ENCODE data around the gene GLT8D2.

Gene GLT8D2

DNA sequence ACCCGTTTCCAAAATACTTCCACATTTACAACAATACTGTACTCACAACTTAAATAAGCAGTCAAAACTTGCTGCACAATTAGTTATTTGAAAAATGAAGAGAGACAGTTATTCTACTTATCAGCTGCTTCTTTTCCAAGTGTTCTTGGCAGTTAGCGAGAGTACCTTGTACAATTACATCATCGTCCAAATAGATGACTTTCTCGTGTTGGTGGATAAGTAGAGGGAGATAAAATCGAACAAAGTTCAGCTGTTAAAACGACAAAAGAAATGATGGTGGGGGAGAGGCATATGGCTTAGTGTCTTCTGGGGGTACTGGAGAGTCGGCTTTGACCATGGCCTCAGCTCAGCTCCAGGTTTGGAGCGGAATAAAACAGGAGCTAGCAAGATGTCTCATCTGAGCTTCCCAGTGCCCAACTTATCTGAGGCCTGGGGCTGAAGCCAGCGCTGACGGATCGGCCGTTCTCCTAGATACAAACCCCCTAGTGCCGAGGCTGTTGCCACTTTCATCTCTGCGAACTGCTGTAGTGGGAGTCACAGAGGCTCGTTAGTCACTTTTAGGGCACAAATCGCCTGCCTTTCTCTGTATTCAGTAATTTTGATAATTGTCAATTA lies 52.6 kb downstream of the GLT8D2 start:
- DNase-seq = no peak

DNA sequence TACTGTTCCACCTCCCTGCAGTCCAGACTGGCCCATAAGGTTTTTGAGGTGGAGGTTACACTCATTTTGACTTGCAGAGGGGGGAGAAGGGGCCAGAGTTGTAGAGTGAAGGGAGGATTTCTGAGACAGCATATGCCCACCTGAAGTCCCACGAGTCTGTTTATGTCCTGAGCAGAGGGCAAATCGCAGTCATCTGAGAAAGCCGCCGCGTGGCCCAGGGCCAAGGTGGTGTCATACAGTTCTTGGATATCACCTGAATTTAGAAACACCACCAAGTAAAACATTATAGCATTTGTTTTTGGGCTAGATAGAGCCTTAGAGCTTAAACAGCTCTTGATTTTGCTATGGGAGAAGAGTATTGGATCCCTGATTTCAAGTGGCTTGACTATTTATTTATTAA lies 53.4 kb downstream of the GLT8D2 start:
- DNase-seq = no peak

DNA sequence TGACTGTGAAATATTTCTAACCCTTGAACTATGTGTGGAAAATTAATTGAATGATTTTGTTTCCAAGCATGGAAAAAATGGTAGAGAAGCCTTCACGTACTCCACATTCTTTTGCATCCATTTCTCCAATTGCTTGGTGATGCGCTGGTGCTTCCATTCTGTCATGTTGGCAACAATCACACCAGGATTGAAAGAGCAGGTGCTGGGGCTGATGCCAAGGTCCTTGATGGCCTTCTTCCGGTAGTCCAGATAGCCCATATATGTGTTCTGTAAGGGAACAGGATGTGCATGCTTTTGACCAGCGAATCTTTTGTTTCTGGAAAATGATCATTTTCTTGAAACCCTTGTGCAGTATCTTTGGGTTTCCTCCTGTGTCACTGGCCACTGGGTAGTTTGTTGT lies 55.8 kb downstream of the GLT8D2 start:
- no peak for DNase-seq

DNA sequence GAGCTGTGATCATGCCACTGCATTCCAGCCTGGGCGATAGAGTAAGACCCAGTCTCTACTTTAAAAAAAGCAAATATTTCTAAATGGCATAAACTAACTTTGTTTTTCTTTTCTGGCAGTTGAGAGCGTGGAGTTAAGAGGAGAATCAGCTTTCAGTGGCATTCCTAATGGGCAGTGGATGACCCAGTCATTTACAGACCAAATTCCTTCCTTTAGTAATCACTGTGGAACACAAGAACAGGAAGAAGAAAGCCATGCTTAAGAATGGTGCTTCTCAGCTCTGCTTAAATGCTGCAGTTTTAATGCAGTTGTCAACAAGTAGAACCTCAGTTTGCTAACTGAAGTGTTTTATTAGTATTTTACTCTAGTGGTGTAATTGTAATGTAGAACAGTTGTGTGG lies 63.2 kb downstream of the GLT8D2 start:
- no peak for DNase-seq

DNA sequence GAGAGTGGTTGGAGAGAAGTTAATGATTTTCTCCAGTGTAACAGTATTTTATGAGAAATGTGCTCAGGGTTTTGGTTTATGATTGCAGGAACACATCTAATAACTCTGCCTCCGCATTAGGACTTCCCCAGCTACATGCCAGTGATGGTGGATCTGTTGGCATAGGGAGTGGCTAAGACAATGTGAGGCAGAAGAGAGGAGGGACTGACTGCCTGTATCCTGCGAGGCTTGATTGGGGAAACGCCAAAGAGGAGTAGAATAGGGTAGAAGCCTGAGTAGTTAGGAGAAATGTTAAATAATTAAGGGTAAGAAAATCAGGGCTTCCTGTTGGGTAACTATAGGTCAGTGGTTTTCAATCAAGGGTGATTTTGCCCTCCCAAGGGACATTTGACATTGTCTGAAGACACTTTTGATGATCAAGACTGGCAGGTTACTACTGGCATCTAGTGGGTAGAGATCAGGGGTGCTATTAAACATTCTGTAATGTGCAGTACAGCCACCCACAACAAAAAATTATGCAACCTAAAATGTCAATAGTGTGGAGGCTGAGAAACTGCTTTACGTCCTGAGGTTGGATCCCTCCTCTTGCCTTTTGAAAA lies 71.5 kb downstream of the GLT8D2 start:
- DNase-seq = no peak

DNA sequence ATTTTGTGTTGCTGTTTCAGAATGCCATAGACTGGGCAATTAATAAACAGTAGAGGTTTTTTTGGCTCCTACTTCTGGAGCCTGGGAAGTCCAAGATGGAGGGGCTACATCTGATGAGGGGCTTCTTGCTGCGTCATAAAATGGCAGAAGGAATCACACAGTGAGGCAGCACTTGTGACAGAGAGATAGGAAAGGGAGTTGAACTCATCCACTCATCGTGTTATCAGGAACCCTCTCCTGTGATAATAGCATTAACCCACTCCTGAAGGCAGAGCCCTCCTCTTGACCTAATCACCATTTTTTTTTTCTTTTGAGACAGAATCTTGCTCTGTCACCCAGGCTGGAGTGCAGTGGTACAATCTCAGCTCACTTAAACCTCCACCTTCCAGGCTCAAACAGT lies 74.6 kb downstream of the GLT8D2 start:
- DNase-seq = no peak

DNA sequence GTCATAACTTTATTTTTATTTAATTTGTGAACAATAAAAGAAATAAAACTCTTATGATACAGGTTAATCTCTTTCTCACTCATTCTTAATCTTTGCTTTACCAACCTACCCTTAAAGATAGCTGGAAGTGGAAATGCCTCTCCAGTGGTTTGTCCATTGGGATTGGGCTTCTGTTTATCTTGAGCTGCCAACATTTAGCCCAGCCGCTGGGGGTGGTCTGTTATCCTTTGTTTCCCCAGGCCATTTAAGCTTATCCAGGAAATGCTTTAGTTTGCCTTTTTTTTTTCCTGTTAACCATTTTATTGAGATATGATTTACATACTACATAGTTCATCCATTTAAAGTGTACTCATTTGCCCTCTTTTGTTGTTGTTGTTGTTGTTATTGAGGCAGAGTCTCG lies 76.1 kb downstream of the GLT8D2 start:
- no peak for DNase-seq

DNA sequence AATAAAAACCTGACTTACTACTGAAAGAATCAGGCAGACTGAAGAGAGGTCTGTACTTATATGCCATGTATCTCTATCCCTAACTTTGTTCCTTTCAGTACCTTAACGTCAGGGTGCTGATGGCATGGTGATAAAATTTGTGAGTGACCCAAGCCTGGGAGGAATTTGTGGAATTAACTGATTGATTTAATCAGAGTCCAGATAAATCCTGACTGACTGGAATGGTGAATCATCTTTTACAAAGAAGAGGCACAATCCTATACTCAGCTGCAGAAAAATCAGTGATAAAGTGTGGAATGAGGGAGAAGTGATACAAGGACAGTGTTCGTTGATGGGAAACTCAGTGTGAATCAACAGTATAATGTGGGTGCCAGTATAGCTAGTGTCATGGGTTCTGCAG lies 80.6 kb downstream of the GLT8D2 start:
- DNase-seq = no peak

DNA sequence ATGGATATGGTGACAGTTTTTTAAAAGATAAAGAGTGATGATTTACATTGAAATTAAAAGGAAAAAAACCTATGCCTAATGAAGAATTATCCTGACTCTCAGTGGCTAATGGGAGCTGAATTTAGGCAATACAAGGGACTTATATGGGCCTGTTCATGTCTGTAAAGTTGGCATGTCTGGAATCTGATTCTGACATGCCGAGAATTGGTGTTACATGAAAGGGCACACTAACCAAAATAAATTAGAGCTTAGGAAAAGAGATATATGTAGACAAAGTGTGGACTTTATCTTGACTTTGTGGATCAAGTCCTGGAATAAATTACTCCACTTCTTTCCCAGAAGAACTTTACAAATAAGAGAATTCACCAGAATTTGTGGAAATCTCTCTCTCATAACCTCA lies 83.3 kb downstream of the GLT8D2 start:
- DNase-seq = no peak

DNA sequence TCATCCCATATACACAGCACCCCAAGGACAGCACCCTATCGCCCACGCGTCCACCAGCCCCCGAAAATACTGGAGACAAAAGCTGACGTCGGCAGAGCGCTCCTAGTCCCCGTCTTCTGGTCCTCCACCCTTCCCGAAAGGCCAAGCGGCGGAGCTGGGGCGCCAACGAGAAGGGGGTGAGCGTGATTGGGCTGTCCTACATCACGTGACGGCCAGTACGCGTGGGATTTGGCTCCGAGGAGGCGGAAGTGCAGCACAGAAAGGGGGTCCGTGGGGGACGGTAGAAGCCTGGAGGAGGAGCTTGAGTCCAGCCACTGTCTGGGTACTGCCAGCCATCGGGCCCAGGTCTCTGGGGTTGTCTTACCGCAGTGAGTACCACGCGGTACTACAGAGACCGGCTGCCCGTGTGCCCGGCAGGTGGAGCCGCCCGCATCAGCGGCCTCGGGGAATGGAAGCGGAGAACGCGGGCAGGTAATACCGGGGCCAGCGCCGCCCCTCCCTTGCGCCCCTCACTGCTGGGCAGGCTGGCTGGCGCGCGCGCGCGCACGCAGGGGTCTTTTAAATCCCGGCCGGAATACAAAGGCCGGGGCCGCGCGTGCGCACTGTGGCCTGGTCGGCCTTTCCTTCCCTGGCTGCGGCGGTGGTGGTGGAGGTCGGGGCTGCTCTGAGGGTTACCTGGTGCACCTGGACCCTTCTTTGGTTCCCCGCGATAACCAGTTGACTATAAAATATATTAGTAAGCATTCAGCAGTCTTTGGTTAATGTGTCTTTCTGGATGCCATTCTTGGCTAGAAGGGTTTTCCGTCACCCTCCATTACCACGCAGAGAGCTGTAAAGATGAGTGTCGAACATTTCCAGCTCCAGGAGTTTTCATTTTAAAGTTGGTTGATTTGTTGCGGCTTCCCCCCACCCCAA lies 84.1 kb downstream of the GLT8D2 start, which contains the start of gene TDG:
TDG (plus strand) TSS at position 283 of the 915 bp plus-strand sequence; CDS start at position 449, 166 bp downstream.
- DNase-seq = peak; percentile 93 to 98

DNA sequence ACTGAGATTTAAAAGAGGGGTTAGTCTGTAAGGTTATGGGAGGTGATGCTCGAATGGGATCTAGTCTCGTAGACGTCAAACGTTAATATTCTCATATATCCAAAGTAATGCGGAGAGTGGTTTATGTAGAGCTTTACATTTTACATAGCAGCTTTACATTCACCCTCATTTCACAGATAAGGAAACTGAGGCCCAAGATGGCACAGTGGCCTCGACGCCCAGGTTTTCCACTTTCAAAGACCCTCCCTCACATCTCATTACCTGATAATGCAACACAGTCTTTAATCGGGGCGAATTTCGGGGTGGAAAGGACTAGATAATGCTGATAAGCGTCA lies 84.8 kb downstream of the GLT8D2 start:
- DNase-seq = no peak

DNA sequence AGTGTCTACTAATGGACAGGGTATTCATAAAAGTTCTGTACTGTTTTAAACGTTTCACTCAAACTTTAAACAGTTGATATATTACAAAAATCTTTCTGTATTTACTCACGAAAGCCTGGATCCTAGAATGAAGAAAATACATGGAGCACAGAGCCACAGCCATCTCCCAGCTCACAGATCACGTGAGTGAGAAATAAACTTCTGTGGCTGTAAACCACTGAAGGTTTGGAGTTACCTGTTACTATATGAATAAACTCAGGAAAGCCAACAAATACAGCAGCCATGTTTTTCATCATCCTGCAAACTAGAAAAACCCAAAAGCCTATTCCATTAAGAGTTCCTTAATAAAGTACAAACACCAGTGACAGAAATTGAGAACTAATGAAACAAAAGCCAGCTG lies 85.2 kb downstream of the GLT8D2 start:
- no peak for DNase-seq

DNA sequence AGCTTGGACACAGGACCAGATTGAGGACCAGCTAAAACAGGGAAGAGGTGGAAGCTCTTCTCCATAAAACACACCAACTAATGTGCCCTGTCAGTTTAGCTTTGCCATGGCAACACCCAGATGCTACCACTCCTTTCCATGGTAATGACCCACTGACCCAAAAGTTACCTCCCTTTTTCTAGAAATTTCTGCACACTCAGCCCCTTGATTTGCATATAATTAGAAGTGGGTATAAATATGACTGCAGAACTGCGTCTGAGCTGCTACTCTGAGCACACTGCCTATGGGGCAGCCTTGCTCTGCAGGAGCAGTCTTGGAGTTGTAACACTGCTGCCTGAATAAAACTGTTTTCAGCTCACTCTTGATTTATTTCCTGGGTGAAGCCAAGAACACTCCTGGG lies 87.5 kb downstream of the GLT8D2 start:
- no peak for DNase-seq

DNA sequence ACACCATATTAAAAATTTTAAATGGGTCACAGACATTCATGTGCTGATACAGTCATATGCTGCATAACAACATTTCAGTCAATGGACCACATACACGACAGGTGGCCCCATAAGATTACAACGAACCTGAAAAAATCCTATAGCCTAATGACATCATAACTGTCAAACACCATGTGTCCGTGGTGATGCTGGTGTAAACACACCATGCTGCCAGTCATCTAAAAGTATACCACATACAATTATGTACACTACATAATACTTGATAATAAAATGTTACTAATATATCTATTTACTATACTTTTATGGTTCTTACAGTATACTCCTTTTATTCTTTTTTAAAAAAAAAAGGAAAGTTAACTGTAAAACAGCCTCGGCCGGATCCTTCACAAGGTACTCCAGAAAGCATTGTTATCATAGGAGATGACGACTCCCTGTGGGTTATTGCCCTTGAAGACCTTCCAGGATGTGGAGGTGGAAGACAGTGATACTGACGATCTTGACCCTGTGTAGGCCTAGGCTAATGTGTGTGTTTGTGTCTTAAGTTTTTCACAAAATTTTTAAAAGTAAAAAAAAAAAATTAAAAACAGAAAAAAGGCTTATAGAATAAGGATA lies 89.3 kb downstream of the GLT8D2 start:
- DNase-seq = no peak

DNA sequence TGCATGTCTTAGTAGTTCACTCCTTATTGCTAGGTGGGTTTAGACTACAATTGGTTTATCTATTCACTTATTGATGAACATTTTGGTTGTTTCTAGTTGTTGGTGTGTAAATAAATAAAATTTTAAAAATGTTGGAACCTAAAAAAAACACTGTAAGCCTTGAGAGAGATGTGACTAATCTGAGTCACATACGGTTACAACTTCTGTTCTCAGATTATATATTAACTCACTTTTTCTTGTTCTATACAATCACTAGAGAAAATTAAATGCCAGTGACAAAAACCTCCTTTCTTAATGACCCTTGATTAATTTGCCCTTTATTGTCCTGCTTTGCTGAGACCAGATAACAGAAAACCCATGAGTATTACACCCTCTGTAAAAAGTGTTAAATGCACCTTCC lies 91.4 kb downstream of the GLT8D2 start:
- no peak for DNase-seq

DNA sequence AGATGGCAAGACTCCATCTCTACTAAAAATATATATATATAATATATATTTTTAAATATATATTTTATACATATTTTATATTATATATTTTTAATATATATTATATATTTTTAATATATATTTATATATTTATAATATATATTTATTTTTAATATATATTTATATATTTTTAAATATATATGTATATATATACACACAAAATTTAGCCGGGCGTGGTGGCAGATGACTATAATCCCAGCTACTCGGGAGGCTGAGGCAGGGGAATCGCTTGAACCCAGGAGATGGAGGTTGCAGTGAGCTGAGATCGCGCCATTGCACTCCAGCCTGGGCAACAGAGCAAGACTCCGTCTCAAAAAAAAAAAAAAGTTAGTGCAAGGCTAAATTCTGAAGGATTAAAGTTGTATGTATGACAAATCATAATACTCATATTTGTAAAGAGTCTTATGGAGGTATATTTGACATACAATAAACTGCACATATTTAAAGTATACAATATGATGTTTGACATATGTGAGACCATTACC lies 92.1 kb downstream of the GLT8D2 start:
- no peak for DNase-seq

DNA sequence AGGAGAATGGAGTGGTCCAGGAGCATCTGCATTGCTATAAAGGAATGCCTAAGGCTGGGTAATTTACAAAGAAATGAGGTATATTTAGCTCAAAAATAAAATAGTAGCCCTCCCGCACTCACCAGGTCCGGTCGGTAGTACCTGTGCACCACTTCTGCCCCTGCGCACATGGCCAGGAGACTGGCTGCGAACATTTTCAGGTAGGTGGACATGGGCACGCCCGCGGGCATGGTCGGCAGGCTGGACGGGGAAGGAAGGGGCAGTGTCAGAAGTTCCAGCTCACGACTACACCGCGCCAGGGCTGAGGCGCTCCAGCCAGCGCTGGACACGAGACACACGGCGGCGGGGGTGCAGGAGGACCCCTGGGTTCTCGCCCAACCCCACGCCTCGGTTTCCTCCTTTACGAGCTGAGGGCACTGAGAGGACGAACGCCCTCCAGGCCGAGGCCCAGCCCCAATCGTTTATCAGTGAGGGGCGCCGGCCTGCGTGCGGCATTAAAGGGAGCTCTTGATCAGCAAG lies 93.4 kb downstream of the GLT8D2 start:
- no peak for DNase-seq

DNA sequence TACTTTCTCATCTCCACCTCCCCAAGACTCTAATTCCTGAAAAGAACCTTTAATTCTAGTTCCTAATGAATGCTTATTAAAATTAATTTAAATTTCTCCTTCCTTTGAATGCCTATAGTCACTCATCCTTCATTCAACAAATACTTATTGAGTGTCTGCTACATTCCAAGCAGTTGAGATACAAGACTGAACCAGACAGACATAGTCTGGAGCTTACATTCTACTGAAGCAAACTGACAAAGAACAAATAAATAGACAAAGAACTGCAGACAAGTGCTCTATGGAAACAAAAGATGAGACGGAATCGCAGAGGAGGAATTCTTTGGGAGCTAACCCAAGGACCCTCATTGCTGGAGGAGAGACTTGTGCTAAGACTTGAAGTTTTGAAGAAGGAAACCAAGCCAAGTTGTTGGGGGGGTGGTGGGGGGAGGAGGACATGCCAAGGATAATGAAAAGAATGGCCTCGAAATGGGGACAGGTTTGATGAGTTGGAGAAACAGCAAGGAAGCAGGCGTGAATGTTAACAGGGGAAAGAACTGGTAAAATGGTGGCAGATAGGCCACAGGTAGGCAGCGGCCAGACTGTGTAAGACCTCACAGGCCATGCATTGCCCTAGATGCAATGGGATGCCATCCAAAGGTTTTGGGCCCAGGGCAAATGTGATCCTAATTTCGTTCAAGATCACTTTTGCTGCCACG lies 94.0 kb downstream of the GLT8D2 start:
- DNase-seq = no peak

DNA sequence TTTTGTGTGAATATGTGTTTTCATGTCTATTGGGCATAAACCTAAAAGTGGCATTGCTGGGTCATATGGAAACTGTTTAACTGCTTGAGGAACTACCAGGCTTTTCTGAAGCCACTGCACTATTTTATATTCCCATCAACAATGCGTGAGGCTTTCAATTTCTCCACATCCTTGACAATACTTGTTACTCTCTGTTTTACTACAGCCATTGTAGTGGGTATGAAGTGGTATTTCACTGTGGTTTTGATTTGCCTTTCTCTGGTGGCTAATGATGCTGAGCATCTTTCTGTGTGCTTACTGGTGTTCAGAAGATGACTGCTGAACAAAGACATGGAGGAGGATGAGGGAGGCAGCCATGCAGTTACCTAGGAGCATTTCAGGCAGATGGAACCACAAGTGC lies 97.5 kb downstream of the GLT8D2 start:
- DNase-seq = no peak

DNA sequence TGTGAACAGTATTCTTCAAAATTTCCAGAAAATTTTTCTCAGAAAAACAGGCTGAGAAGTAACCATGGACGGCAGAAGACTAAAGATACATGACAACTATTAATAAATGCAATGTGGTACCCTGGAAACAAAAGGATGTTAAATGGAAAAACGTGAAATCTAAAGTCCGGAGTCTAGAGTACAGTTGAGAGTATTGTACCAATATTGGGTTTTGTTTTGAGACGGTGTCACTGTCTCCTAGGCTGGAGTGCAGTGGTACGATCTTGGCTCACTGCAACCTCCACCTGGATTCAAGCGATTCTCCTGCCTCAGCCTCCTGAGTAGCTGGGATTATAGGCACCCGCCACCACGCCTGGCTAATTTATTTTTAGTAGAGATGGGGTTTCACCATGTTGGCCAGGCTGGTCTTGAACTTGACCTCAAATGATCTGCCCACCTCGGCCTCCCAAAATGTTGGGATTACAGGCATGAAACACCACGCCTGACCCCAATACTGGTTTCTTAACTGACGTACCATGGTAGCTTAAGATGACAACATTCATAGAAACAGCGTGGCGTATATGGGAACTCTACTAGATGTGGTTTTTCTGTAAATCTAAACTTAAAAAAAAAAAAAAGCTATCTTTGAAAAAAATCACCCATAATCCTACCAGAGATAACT lies 101.1 kb downstream of the GLT8D2 start:
- no peak for DNase-seq

DNA sequence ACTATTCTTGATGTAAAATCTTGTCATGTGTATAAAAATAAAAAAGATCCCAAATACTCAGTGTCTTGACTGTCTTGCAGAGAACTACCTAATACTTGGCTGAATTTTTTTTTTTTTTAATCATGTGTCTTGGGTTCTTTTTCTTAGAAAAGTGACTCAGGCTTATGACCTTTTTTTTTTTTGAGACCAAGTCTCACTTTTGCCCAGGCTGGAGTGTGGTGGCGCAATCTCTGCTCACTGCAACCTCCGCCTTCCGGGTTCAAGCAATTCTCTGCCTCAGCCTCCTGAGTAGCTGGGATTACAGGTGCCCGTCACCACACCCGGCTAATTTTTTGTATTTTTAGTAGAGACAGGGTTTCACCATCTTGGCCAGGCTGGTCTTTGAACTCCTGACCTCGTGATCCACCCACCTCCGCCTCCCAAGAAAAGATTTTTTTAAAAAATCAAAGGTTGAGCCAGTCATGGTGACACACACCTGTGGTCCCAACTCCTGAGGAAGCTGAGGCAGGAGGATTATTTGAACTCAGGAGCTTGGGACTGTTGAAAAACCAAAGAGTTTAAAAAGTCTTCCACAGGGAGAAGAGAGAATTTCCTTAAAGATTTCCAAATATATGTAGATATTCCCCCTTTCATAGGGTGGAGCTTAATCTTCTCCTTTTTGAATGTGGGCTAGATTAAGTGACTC lies 102.0 kb downstream of the GLT8D2 start:
- DNase-seq = no peak
